ENCODE results near the gene ASB11.

Gene ASB11

DNA sequence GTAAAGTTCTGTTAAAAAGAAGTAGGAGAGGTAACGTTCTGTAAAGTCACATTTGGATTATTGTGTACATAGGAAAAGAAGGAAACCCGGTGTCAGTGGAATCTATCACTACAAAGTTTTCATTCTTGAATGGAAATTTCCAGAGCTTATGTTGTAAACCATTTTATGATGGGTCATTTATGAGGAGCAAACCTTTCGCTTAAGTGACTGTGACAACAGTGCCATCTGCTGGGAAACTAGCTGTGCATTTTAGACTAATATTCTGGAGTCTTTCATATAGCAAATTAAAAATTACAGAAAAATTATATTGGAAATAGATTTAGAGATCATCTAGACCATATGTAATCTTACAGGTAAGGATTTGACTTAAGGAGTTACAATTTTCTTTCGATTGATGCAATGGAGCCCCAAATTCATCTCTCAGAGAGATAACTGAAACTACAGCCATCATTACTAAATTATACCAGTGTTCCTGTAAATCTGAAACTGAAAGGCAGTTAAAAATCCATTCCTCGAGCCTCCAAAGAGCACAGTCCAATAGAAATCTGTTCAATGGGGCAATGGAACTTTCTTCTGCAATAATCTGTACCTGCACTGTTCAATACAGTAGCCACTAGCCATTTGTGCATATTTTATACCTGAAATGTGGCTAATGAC, 72.4 kb downstream of the ASB11 start:
- peak; percentile 7 for DNase-seq
- no peaks in the 10 kb centered on the region for H3K27me3 Mint-ChIP-seq (ENCODE audit: low read depth, poor library complexity)
- no peaks in the 10 kb centered on the region for H3K4me1 Mint-ChIP-seq
- no peak overlapping the region for H3K27ac Mint-ChIP-seq
- H3K9me3 Mint-ChIP-seq, result peaks cover 13% of the 10 kb centered on the region
- H3K4me3 Mint-ChIP-seq, result no peak overlapping the region
- no peaks in the 10 kb centered on the region for H3K36me3 Mint-ChIP-seq (ENCODE audit: low read depth)
- peak; percentile 49 for TF ChIP-seq CTCF (IDR thresholded peaks at IDR 0.05)

DNA sequence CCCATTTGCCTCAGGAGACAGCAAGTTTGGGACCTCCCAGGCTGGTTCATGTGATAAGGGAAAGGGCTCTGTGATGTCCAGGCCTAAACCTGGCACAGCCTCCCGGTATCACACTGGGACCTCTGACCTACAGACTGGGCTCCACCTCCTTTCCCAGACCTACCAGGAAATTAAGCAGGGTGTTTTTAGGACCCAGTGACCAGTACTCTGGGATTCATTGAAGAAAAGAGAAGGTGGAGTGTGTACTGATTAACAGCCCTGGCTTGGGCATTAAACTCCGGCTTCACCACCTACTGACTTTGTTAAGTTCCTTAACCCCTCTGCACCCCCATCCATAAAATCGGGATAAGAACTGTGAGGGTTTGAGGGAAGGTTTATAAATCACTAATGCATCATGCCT, 74.1 kb downstream of the ASB11 start:
- no peak overlapping the region for H3K27ac Mint-ChIP-seq
- H3K4me1 Mint-ChIP-seq, result no peaks in the 10 kb centered on the region
- TF ChIP-seq CTCF (IDR thresholded peaks at IDR 0.05), result no peak
- H3K4me3 Mint-ChIP-seq, result no peak overlapping the region
- H3K27me3 Mint-ChIP-seq (ENCODE audit: low read depth, poor library complexity), result no peaks in the 10 kb centered on the region
- H3K36me3 Mint-ChIP-seq (ENCODE audit: low read depth), result no peaks in the 10 kb centered on the region
- no peak for DNase-seq
- H3K9me3 Mint-ChIP-seq, result peaks cover 22% of the 10 kb centered on the region

DNA sequence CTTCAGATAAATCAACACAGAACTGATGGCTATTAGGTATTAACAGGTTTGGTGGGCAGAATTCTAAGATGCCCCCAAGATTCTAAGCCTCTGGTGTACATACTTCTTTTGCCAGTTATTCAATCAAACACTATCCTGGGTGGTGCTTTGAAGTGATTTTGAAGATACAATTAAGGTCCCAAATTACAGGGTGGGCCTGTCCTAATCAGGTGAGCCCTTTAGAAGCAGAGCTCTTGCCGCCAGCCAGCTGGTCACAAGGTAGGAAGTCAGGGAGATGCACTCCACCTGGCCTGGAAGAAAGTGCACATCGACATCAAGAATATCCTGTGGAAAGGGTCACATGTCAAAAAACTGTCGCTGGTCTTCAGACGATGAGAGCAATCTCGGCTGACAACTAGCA, 75.0 kb downstream of the ASB11 start:
- H3K27me3 Mint-ChIP-seq (ENCODE audit: low read depth, poor library complexity), result no peaks in the 10 kb centered on the region
- TF ChIP-seq CTCF (IDR thresholded peaks at IDR 0.05), result no peak
- H3K4me1 Mint-ChIP-seq, result no peaks in the 10 kb centered on the region
- H3K4me3 Mint-ChIP-seq, result no peak overlapping the region
- H3K36me3 Mint-ChIP-seq (ENCODE audit: low read depth), result no peaks in the 10 kb centered on the region
- DNase-seq, result no peak
- no peak overlapping the region for H3K27ac Mint-ChIP-seq
- peaks cover 22% of the 10 kb centered on the region for H3K9me3 Mint-ChIP-seq

DNA sequence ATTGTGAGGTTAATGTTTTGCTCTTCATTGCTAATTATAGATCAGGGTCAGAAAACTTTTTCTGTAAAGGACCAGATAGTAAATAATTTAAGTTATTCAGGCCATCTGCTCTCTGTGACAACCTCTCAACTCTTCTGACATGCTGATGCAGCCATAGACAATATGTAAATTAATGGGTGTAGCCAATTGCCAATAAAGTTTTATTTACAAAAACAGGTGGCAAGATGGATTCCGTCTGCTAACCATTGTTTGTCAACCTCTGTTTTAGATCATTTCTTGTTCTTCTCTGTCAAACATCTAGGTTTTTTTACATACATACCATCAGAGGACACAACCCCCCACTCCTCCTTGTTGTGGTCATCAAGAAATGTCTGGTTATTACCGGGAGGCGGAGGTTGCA, 79.3 kb downstream of the ASB11 start:
- no peaks in the 10 kb centered on the region for H3K36me3 Mint-ChIP-seq (ENCODE audit: low read depth)
- H3K27me3 Mint-ChIP-seq (ENCODE audit: low read depth, poor library complexity), result no peaks in the 10 kb centered on the region
- peaks cover 34% of the 10 kb centered on the region for H3K9me3 Mint-ChIP-seq
- TF ChIP-seq CTCF (IDR thresholded peaks at IDR 0.05), result no peak
- H3K27ac Mint-ChIP-seq, result no peak overlapping the region
- no peaks in the 10 kb centered on the region for H3K4me1 Mint-ChIP-seq
- H3K4me3 Mint-ChIP-seq, result no peak overlapping the region
- no peak for DNase-seq

GRCh38 chrX:15235001-15235400, 80.4 kb downstream of the ASB11 start:
- Mint-ChIP-seq H3K27ac (no peak overlapping the region), H3K36me3 (ENCODE audit: low read depth) (no peaks in the 10 kb centered on the region), H3K4me1 (no peaks in the 10 kb centered on the region), H3K4me3 (no peak overlapping the region), H3K27me3 (ENCODE audit: low read depth, poor library complexity) (no peaks in the 10 kb centered on the region), H3K9me3 (peaks cover 36% of the 10 kb centered on the region)
- no peak for DNase-seq
- TF ChIP-seq CTCF (IDR thresholded peaks at IDR 0.05), result no peak

DNA sequence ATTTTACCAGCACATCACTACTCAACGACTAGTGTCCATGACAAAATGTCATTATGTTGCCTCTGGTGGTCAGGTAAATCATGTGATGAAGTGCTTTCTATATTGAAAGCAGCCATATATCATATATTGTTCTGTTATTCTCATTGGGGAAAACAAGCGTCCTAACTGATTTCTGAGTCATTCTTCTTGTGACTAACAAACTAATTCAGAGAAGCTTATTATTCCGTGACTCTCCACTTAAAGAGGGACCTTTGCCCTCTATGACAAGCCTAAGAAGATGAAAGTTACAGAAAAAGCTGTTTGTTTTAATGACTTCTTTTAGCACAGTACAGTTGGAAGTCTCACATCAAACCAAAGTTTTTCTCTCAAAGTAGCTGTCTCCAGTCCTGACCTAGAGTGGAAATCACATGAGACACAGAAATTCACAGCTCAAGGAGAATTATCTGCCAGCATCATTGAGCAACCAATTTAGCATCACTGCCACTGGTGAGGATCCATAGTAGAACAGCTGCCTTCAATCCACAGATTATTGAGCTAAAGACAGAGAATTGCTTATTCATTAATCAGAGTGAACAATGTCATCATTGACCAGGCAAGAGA, 81.9 kb downstream of the ASB11 start:
- no peak for TF ChIP-seq CTCF (IDR thresholded peaks at IDR 0.05)

More for the DNA sequence above, 81.9 kb downstream of the ASB11 start:
- Mint-ChIP-seq H3K4me3 (no peak overlapping the region), H3K36me3 (ENCODE audit: low read depth) (no peaks in the 10 kb centered on the region), H3K27me3 (ENCODE audit: low read depth, poor library complexity) (no peaks in the 10 kb centered on the region), H3K9me3 (peaks cover 46% of the 10 kb centered on the region), H3K4me1 (no peaks in the 10 kb centered on the region), H3K27ac (no peak overlapping the region)
- no peak for DNase-seq

Data from nephron progenitor cell (in vitro differentiated cells).